HepG2 (cell line): ENCODE measurements around the gene DPT. TPM values are rescaled to one million over a fixed set of nuclear protein-coding genes. Genes with fewer than 3 reads are reported as not detected.

Source experiments
- ATAC-seq: fragments of 200-7000 bp; cut with Tn5 transposase; 3 replicates; pipeline ENCODE4 v1.9.1; 2020; ENCODE audit warnings: mild to moderate bottlenecking, moderate library complexity
- BruUV-seq: library from RNA; stranded (reverse); fragments of 400-500 nt; replicated peaks from 2 replicates; lab custom pipeline; 2021; lab: Mats Ljungman, UMichigan
- CTCF ChIA-PET: fragments of 300-600 bp; formaldehyde crosslinking; extraction: SDS; loops from one replicate; lab custom pipeline; 2021; ENCODE audit warnings: low total read pairs, inconsistent platforms, low intra/inter-chr PET ratio; lab: Yijun Ruan, JAX
- POLR2A ChIA-PET: fragments of 350-600 bp; sonication (Branson Sonifier 250); formaldehyde crosslinking; loops from one replicate; lab custom pipeline; 2020; ENCODE audit warnings: antibody characterized with exemption, inconsistent platforms; lab: Yijun Ruan, JAX
- DNase-seq: peaks from one replicate; pipeline ENCODE4 v3.0.0-alpha.2; 2015; ENCODE audit warnings: low spot score
- FAIRE-seq: peaks from 3 replicates; lab custom pipeline; 2011; peaks lifted over from hg19 to GRCh38; lab: Jason Lieb, UNC
- H2AFZ ChIP-seq: one replicate; pipeline ENCODE4 v1.6.1; 2011; ENCODE audit warnings: low read length, inconsistent platforms
- H3K27ac ChIP-seq: fragments of 300-600 bp; 3 replicates; pipeline ENCODE4 v1.8.0; 2011; ENCODE audit warnings: mixed run types, mild to moderate bottlenecking, mixed read lengths, low read length, inconsistent platforms; ENCODE audit not compliant: insufficient read depth; ENCODE audit errors: extremely low read length
- H3K27me3 ChIP-seq, 2 experiments: fragments of 200-600 bp in 1 of 2; 2 replicates in 1 of 2; 3 replicates in 1 of 2; pipeline versions ENCODE4 v1.6.0 to v1.8.0; 2011; ENCODE audit warnings: low read length in 2 of 2, mild to moderate bottlenecking in 2 of 2, moderate library complexity in 2 of 2, inconsistent platforms in 1 of 2; ENCODE audit not compliant: insufficient read depth in 2 of 2, control insufficient read depth in 1 of 2
- H3K36me3 ChIP-seq, 2 experiments: fragments of 200-600 bp in 1 of 2; replicated peaks in 1 of 2; 2 replicates in 1 of 2; 3 replicates in 1 of 2; pipeline versions ENCODE4 v1.5.1 to v1.8.0; 2011; ENCODE audit warnings: low read length in 2 of 2, inconsistent platforms in 1 of 2; ENCODE audit not compliant: insufficient read depth in 2 of 2, control insufficient read depth in 1 of 2
- H3K4me1 ChIP-seq: 2 replicates; pipeline ENCODE4 v1.5.1; 2012; ENCODE audit warnings: low read length, inconsistent platforms; ENCODE audit not compliant: insufficient read depth
- H3K4me2 ChIP-seq: 2 replicates; pipeline ENCODE4 v1.6.0; 2011; ENCODE audit warnings: low read depth, low read length, inconsistent platforms
- H3K4me3 ChIP-seq, 3 experiments: fragments of 200-600 bp in 1 of 3; sonication (generic), shearing (Covaris generic) in 1 of 3; replicated peaks in 1 of 3; 2 replicates each; pipeline ENCODE4 v1.5.1; 2011 to 2016; ENCODE audit warnings: low read length in 3 of 3, inconsistent platforms in 2 of 3, low read depth in 2 of 3, mild to moderate bottlenecking in 2 of 3, control low read depth in 1 of 3, mixed read lengths in 1 of 3; ENCODE audit not compliant: insufficient read depth in 1 of 3
- H3K79me2 ChIP-seq: one replicate; pipeline ENCODE4 v1.6.1; 2011; ENCODE audit warnings: low read length, inconsistent platforms; ENCODE audit not compliant: insufficient read depth
- H3K9ac ChIP-seq: 2 replicates; pipeline ENCODE4 v1.6.0; 2011; ENCODE audit warnings: mild to moderate bottlenecking, low read depth, low read length, inconsistent platforms; ENCODE audit not compliant: insufficient read depth
- H3K9me3 ChIP-seq: 2 replicates; pipeline ENCODE4 v1.5.1; 2012; ENCODE audit warnings: mild to moderate bottlenecking, low read length
- H4K20me1 ChIP-seq: 2 replicates; pipeline ENCODE4 v1.6.0; 2011; ENCODE audit warnings: inconsistent platforms, mild to moderate bottlenecking, low read length, moderate library complexity; ENCODE audit not compliant: insufficient read depth
- CREM ChIP-seq, 2 experiments: sonication (generic) in 1 of 2; formaldehyde crosslinking in 1 of 2; IDR thresholded peaks; 2 replicates each; pipeline versions ENCODE4 v1.4.0 to v1.6.1; 2016 to 2020; ENCODE audit warnings: antibody characterized with exemption in 1 of 2, mild to moderate bottlenecking in 1 of 2, missing genetic modification reagents in 1 of 2
- FOXA1 ChIP-seq, 2 experiments: fragments of 450-650 bp in 1 of 2; sonication (generic) in 1 of 2; formaldehyde crosslinking in 1 of 2; IDR thresholded peaks; 2 replicates each; pipeline versions ENCODE4 v1.4.0 to v1.6.1; 2016 to 2020; ENCODE audit warnings: missing genetic modification reagents in 1 of 2
- GZF1 ChIP-seq: sonication (generic); formaldehyde crosslinking; IDR thresholded peaks from 2 replicates; pipeline ENCODE4 v1.5.1; 2020; ENCODE audit warnings: mild to moderate bottlenecking, missing genetic modification reagents
- MXI1 ChIP-seq: IDR thresholded peaks from 3 replicates; pipeline ENCODE4 v1.6.1; 2012; ENCODE audit warnings: low read depth, low read length, inconsistent platforms, borderline replicate concordance
- PTBP1 ChIP-seq: fragments of 200-400 bp; formaldehyde crosslinking; IDR thresholded peaks from 2 replicates; pipeline ENCODE4 v1.6.1; 2018; ENCODE audit warnings: low read length, low read depth; ENCODE audit not compliant: poor library complexity, severe bottlenecking
- ZC3H4 ChIP-seq: sonication (generic); formaldehyde crosslinking; IDR thresholded peaks from 2 replicates; pipeline ENCODE4 v1.4.0; 2020; ENCODE audit warnings: missing genetic modification reagents, borderline replicate concordance
- ZNF225 ChIP-seq: sonication (generic); formaldehyde crosslinking; IDR thresholded peaks from 2 replicates; pipeline ENCODE4 v1.4.0; 2020; ENCODE audit warnings: mild to moderate bottlenecking, missing genetic modification reagents
- ZNF598 ChIP-seq: sonication (generic); formaldehyde crosslinking; IDR thresholded peaks from 2 replicates; pipeline ENCODE4 v1.5.1; 2020; ENCODE audit warnings: mild to moderate bottlenecking, missing genetic modification reagents, borderline replicate concordance
- ZNF75D ChIP-seq: sonication (generic); formaldehyde crosslinking; IDR thresholded peaks from 2 replicates; pipeline ENCODE4 v1.8.1; 2023; ENCODE audit warnings: missing genetic modification reagents, mild to moderate bottlenecking, borderline replicate concordance
- WGBS: methylation state at CpG from one replicate; pipeline ENCODE4 v1.1.6; 2017; ENCODE audit warnings: low lambda C conversion rate; 5-methylcytosine and 5-hydroxymethylcytosine counted together
- in situ Hi-C: cut with HindIII; loops from 2 replicates; pipeline ENCODE4 v1.10.0; 2017; ENCODE audit warnings: low pct_unique_long_range_greater_than_20kb; ENCODE audit not compliant: extremely low pct_ligation_motif_present
- intact Hi-C: fragments of 100-400 bp; cut with micrococcal nuclease; formaldehyde crosslinking; loops from one replicate; pipeline ENCODE4 v1.10.0; 2022; ENCODE audit not compliant: unreplicated experiment
- polyA plus RNA-seq, 8 experiments: library from polyadenylated mRNA; depleted of rRNA in 3 of 8; stranded (reverse) in 7 of 8; unstranded in 1 of 8; fragments of >200 nt; fragmentation: Illumina TruSeq in 4 of 8; extraction: Trizol in 4 of 8; gene quantifications; 2 replicates each; pipeline versions ENCODE4 v1.2.1 to v1.2.3, GENCODE V29; 2011 to 2016; ENCODE audit warnings: low read depth in 4 of 8, missing spikeins in 1 of 8, mixed read lengths in 1 of 8; ENCODE audit not compliant: insufficient read depth in 1 of 8
- total RNA-seq, 5 experiments: library from RNA; depleted of rRNA; stranded (reverse); fragments of >200 nt; fragmentation: Illumina TruSeq; extraction: Trizol; gene quantifications; 2 replicates each; pipeline ENCODE4 v1.2.3, GENCODE V29; 2016; ENCODE audit warnings: low read depth in 1 of 5
- TF ChIP-seq, protein P1 (sequence below): sonication (generic); formaldehyde crosslinking; IDR thresholded peaks from 2 replicates; pipeline ENCODE4 v1.4.0; 2020; ENCODE audit warnings: mild to moderate bottlenecking, missing genetic modification reagents

Gene DPT
- total and polyA plus RNA-seq, 2 of the 13 experiments (the other 11 are each of a cell fraction or from before 2014, with no cell fraction given) = 0.04 TPM; not detected in 1

DNA sequence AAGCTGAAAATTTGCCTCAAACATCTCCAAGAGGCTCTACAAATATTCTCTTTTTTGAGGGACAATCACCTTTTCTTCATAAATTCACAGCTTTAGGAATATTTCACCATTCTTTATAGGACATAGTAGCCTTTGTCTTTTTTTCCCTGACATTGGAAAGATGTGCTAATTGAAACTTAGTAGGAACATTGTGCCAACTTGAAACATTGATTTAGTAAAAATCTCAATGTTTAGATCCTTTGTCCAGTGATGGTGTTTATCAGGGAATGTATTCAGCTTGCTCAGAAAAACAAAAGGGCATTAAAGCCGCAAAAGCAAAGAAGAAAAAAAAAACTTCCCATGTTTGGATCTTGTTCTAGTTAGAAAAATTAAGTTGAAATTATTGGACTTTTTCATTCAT lies 52.1 kb downstream of the DPT start:
- H3K4me1 ChIP-seq = peaks cover 4% of the 10 kb centered on the region
- H3K9ac ChIP-seq = no peak overlapping the region
- H3K79me2 ChIP-seq = no peaks in the 10 kb centered on the region
- no peak overlapping the region for H2AFZ ChIP-seq
- intact Hi-C loops = no loop called here
- ATAC-seq = no peak
- in situ Hi-C loops = no loop called here
- H3K9me3 ChIP-seq = no peaks in the 10 kb centered on the region
- no peaks in the 10 kb centered on the region for H3K36me3 ChIP-seq
- peaks cover 0 to 4% of the 10 kb centered on the region in 2 experiments; a peak in 1 of 5 replicates for H3K27me3 ChIP-seq
- TF ChIP-seq, protein P1, sequence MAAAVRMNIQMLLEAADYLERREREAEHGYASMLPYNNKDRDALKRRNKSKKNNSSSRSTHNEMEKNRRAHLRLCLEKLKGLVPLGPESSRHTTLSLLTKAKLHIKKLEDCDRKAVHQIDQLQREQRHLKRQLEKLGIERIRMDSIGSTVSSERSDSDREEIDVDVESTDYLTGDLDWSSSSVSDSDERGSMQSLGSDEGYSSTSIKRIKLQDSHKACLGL (CRISPR knock-in tag) = no peak
- TF ChIP-seq ZNF598 (CRISPR knock-in tag) (no peak), ZC3H4 (no peak), PTBP1 (no peak), ZNF225 (CRISPR knock-in tag) (no peak), CREM (IDR thresholded peaks at IDR 0.05) (no peak), CREM (CRISPR knock-in tag; IDR thresholded peaks at IDR 0.05) (no peak), FOXA1 (IDR thresholded peaks at IDR 0.05) (no peak), FOXA1 (CRISPR knock-in tag; IDR thresholded peaks at IDR 0.05) (no peak), GZF1 (no peak), MXI1 (no peak), ZNF75D (no peak)
- TF ChIP-seq, all 625 proteins: peak for 0
- Histone ChIP-seq H3K4me3 (no peak overlapping the region), H4K20me1 (no peaks in the 10 kb centered on the region), H3K4me2 (no peak overlapping the region), H3K27ac (no peak overlapping the region)
- 84% methylated on average over 1 of the region's 1 CpG for WGBS
- no TSS peak for BruUV-seq
- POLR2A ChIA-PET = no interaction called here
- FAIRE-seq (no peak), DNase-seq (no peak)
- CTCF ChIA-PET = no interaction called here
